Ureter (tissue), 1 donor: ENCODE measurements around the gene STAC2. TPM values are rescaled to one million over a fixed set of nuclear protein-coding genes. Genes with fewer than 3 reads are reported as not detected.
"Not testable (repeated sequence)": the region's sequence is repeated elsewhere in the genome, so short reads cannot be mapped to it uniquely, and the experiment has no call there.

Experiments
- DNase-seq: peaks from one replicate; pipeline ENCODE4 v3.0.0-alpha.2; 2020; ENCODE audit warnings: low spot score
- total RNA-seq: library from RNA; stranded (reverse); gene quantifications from one replicate; pipeline ENCODE4 v1.2.4, GENCODE V29; 2023
- donor health status: DM: yes; HTN: yes; CAD: no.

Gene STAC2
- total RNA-seq, 1 donor from 2014 or later = 1.6 TPM

DNA sequence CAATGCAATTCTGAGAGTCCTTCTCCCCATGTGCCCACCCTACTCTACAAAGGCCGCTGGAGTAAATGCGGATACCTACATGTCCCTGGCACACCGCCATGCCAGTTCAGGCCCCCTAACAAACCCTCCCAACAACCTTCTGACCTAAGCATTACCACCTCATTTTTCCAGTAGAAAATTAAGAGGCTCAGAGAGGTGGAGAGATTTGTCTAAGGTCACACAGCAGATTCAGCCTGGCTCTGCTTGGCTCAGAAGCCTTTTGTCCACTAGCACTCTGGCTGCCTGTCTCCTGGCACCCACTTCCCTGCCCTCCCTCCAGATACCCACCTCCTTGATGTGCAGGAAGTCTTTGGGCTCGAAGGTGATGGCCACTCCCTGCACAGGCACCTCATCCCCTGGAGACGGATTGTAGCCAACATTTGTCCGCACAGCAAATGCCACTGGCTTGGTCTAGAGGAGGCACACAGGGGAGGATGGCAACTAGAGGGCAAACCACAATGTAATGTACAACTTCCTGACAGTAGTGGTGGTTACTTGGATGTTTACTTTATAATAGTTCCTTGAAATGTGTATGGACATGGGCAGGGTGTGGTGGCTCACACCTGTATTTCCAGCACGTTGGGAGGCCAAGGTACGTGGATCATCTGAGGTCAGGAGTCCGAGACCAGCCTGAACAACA is 38.5 kb downstream of the STAC2 start:
- no peak for DNase-seq

DNA sequence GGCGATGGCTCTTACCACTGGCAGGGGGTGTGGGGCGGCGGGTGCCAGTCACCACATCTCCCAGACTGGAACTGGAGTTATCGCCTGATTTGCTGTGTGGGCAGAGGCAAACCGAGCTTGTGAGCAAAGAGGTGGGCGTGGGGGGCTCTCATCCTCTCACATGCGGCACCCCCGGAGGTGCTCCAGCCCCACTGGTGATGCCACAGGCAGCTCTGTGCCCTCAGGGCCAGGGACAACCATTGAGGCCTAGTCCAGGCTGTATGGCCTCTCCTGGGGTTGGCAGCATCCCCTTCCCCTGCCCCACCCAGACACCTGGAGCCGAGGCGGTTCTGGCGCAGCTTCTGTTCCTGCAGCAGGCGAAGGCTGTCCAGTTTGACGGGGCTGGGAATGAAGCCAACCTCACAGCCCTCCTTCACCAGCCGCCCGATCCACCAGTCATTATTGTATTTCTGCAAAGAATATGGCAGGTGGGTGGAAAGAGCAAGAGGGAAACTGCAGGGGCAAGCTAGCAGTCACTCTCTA is 39.2 kb downstream of the STAC2 start:
- no peak for DNase-seq

GRCh38 chr17:39183720-39184119 is 42.0 kb downstream of the STAC2 start:
- DNase-seq = no peak

- DNase-seq = no peak
Measured at GRCh38 chr17:39183045-39183444, 42.7 kb downstream of the STAC2 start.

DNA sequence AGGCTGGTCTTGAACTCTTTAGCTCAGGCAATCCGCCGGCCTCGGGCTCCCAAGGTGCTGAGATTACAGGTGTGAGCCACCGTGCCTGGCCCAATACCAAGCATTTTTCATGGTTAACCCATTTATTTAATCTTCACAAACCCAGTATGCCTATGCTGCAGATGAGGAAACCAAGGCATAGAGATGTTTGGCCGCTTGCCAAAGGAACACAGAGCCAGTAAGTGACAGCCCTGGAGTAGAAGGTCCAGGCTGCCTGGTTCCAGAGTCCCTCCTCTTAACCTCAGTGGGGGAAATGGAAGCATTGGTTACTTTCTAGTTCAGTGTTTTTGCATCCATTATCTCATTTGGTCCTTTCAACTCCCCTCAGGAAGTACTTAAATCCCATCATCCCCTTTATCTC is 44.4 kb downstream of the STAC2 start:
- DNase-seq = no peak

GRCh38 chr17:39178536-39178935 is 47.2 kb downstream of the STAC2 start:
- DNase-seq = no peak

DNA sequence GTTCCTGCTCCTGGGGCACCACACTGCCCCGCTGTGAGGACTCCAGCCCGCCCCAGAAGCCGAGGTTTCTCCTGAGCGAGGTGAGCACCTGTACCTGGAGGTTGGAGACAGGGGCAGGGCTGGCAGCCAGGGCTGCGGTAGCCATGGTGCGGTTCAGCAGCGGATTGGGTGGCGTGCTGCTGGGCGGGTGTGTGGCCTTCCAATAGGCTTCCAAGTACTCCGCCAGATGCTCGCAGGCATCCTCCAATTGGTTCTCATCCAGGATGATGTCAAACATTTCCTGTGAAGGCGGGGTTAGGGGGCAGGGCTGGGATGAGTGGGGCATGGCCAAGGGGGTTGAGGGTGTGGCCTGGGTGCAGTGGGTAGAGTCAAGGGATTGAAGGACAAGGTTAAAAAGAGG is 48.5 kb downstream of the STAC2 start:
- DNase-seq = no peak

- DNase-seq = no peak
Measured at GRCh38 chr17:39175695-39176093, 50.1 kb downstream of the STAC2 start.

DNA sequence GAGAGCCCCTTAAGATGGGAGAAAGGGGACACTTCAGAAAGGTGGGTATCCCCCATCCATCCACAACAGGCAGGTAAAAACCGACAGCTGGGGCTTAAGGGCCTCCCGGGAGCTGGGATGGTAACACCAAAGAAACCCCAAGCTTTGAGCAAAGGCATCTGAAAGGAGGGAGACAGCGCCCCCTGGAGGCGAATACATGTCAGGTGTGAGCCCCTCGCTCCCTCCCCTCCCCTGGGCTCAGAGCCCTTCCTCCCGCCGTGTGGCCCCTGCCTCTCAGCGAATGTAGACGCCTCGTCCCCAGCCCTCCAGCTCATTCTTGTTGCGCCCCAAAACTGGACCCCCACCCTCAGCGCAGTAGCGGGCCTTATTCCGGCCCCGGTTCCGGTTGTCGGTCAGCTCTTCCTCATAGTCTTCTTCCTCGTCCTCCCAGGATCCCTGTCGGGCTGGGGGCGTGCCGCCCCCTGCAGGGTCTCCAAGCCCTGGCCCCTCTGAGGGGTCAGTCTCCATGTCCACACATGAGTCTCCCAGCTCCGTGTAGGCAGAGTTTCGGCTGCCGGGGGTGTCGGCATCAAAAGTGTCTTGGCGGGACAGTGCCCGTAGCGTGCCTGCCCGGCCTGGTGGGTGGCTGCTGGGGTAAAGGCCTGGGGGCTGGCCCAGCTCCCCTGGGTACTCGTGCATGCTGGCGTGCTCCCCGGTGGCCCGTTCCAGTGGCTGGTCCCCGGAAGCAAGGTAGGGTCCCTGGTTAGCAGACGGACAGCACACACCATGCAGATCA is 50.6 kb downstream of the STAC2 start:
- no peak for DNase-seq

- no peak for DNase-seq
Measured at GRCh38 chr17:39173526-39174274, 52.0 kb downstream of the STAC2 start.

- DNase-seq = no peak
Measured at GRCh38 chr17:39173080-39173479, 52.7 kb downstream of the STAC2 start.

- no peak for DNase-seq
Measured at GRCh38 chr17:39171933-39172332, 53.8 kb downstream of the STAC2 start.

DNA sequence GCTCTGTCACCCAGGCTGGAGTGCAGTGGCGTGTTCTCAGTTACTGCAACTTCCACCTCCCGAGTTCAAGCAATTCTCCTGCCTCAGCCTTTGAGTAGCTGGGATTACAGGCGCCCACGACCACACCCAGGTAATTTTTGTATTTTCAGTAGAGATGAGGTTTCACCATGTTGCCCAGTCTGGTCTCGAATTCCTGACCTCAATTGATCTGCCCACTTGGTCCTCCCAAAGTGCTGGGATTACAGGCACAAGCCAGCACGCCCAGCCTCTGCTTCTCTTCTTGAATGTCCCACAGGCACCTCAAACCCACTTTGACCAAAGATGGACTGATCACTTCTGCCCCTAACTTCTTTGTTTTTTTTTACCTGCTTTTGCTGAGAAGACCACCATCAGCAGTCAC is 55.2 kb downstream of the STAC2 start:
- DNase-seq = no peak

- no peak for DNase-seq
Measured at GRCh38 chr17:39170109-39170508, 55.6 kb downstream of the STAC2 start.

DNA sequence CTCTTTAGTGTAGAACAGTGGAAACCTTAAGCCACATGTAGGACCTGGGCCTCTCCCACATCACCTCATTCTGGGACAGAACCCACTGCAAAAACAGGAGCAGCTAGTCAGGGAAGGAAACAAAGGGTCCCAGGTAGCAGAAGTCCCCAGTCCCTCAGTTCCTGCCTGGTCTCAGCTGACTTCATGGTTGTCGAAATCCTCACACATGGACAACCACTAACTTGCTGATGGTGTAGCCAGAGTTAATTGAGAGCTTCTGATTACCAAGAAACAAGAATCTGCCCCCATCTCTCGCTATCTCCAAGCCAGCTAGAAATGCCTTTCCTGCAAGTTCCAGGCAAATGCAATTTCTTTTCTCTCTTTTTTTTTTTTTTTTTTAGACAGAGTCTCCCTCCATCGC is 56.2 kb downstream of the STAC2 start:
- DNase-seq = no peak

GRCh38 chr17:39169101-39169500 is 56.6 kb downstream of the STAC2 start:
- DNase-seq = no peak

GRCh38 chr17:39168503-39168902 is 57.2 kb downstream of the STAC2 start:
- DNase-seq = not testable (repeated sequence)

- no peak for DNase-seq
Measured at GRCh38 chr17:39167476-39167875, 58.3 kb downstream of the STAC2 start.

- no peak for DNase-seq
Measured at GRCh38 chr17:39166437-39167335, 59.1 kb downstream of the STAC2 start.

DNA sequence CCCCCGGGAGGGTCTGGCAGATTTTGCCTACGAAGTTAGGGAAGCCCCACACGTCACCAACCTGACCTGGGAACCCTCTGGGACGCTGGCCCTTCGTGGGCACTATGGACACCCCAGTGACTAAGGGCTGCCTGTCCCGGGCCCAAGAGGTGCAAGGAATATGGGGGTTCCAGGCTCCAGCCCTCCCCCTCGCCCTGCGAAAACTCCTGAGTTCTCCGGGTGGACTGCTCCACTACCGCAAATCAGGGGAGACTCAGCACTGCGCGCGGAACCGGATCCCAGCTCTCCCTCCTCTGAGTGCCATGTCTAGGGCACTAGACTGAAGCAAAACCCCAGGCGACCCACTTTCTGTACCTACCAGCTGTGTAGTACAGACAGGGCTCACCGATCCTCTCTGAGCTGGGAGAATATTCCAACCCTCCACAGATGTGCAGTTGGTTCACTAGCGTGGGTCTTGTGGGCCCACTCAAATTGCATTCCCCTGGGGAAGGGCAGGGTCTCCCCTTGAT is 59.9 kb downstream of the STAC2 start, which contains the start of gene ARL5C:
TSS of gene ARL5C (minus strand) at position 321 of the 509 bp plus-strand sequence. CDS start 401 bp downstream, outside the sequence.
- no peak for DNase-seq
